ENCODE measurements around the gene ANP32B. TPM values are rescaled to one million over a fixed set of nuclear protein-coding genes. Genes with fewer than 3 reads are reported as not detected.

ANP32B gene
- total and polyA plus RNA-seq, 2 donors (not counting 1 experiment from before 2014, with no cell fraction given) = 17.6 to 138 TPM

- WGBS (ENCODE audit: insufficient coverage) = no CpG with 5 or more reads among the region's 1 CpG
- intact Hi-C loops (cut with micrococcal nuclease) = no loop called here
- Histone ChIP-seq H3K27ac (ENCODE audit: low read length in 2 of 2) (no peak overlapping the region), H3K9ac (ENCODE audit: low read length) (no peak overlapping the region), H3K4me1 (ENCODE audit: control insufficient read depth in 2 of 2, insufficient read depth in 2 of 2, low read length in 2 of 2) (no peaks in the 10 kb centered on the region), H3K27me3 (replicated peaks in 1 of 4; ENCODE audit: control extremely low read depth in 1 of 4, control insufficient read depth in 3 of 4, insufficient read depth in 4 of 4, low read length in 3 of 4) (no peaks in the 10 kb centered on the region), H4K20me1 (ENCODE audit: control insufficient read depth, insufficient read depth, low read length, poor library complexity, severe bottlenecking) (no peaks in the 10 kb centered on the region), H3K4me3 (ENCODE audit: control extremely low read depth in 1 of 5, extremely low read depth in 1 of 5, insufficient read depth in 1 of 5, low read depth in 2 of 5, low read length in 4 of 5) (no peak overlapping the region), H3K9me3 (ENCODE audit: control extremely low read depth in 1 of 3, control insufficient read depth in 2 of 3, insufficient read depth in 1 of 3, low read length in 2 of 3) (no peaks in the 10 kb centered on the region), H3K36me3 (replicated peaks in 1 of 2; ENCODE audit: control extremely low read depth in 1 of 2, control insufficient read depth in 1 of 2, extremely low read depth in 1 of 2, insufficient read depth in 2 of 2, low read length in 1 of 2) (peaks cover 0 to under 1% of the 10 kb centered on the region in 2 experiments), H3K4me2 (replicated peaks; ENCODE audit: low read depth, low read length, poor library complexity, severe bottlenecking) (no peak overlapping the region), H2AFZ (ENCODE audit: insufficient read depth, low read depth, low read length, poor library complexity, severe bottlenecking) (no peak overlapping the region), H3K79me2 (ENCODE audit: control insufficient read depth, insufficient read depth, low read length) (no peaks in the 10 kb centered on the region)
- Mint-ChIP-seq H3K4me1 (no peaks in the 10 kb centered on the region), H3K9me3 (ENCODE audit: insufficient read depth) (no peaks in the 10 kb centered on the region), H3K4me3 (no peak overlapping the region), H3K27ac (no peak overlapping the region), H3K27me3 (no peaks in the 10 kb centered on the region)
- ATAC-seq (ENCODE audit: low read depth) = no peak
- no peak for TF ChIP-seq CTCF (IDR thresholded peaks at IDR 0.05)
- TF ChIP-seq EZH2 (IDR thresholded peaks at IDR 0.05; ENCODE audit: borderline replicate concordance, insufficient read depth, low read depth, low read length, poor library complexity, severe bottlenecking) = no peak
- no peak for DNase-seq
- POLR2A ChIA-PET = no interaction called here
- CTCF ChIA-PET = interaction anchor here (0.7 to 1.2 kb wide), 2 partner anchors 9 to 101 kb away, joined by 3 read pairs; no protein-coding TSS in a partner anchor
Measured at GRCh38 chr9:98024702-98025101, 41.6 kb downstream of the ANP32B start.

- POLR2A ChIA-PET = no interaction called here
- peaks cover 10 to 14% of the 10 kb centered on the region in 2 donors for H3K4me1 ChIP-seq (ENCODE audit: control insufficient read depth in 2 of 2, insufficient read depth in 2 of 2, low read length in 2 of 2)
- no peak overlapping the region for H3K27ac ChIP-seq (ENCODE audit: low read length in 2 of 2)
- H3K4me2 ChIP-seq (replicated peaks; ENCODE audit: low read depth, low read length, poor library complexity, severe bottlenecking) = no peak overlapping the region
- DNase-seq = no peak
- CTCF ChIA-PET = interaction anchor here (1.3 to 4.4 kb wide), 3 partner anchors 10 to 108 kb away, joined by 3 to 45 read pairs (median 4); partner anchors contain the start of gene TRMO
- H3K4me3 ChIP-seq (ENCODE audit: control extremely low read depth in 1 of 5, extremely low read depth in 1 of 5, insufficient read depth in 1 of 5, low read depth in 2 of 5, low read length in 4 of 5) = no peak overlapping the region
- H4K20me1 ChIP-seq (ENCODE audit: control insufficient read depth, insufficient read depth, low read length, poor library complexity, severe bottlenecking) = no peaks in the 10 kb centered on the region
- H3K9ac ChIP-seq (ENCODE audit: low read length) = no peak overlapping the region
- no peak overlapping the region for H2AFZ ChIP-seq (ENCODE audit: insufficient read depth, low read depth, low read length, poor library complexity, severe bottlenecking)
- H3K27me3 Mint-ChIP-seq = no peaks in the 10 kb centered on the region
- intact Hi-C loops (cut with micrococcal nuclease) = no loop called here
- no peak for TF ChIP-seq EZH2 (IDR thresholded peaks at IDR 0.05; ENCODE audit: borderline replicate concordance, insufficient read depth, low read depth, low read length, poor library complexity, severe bottlenecking)
- TF ChIP-seq CTCF (IDR thresholded peaks at IDR 0.05) = no peak
- H3K27me3 ChIP-seq (replicated peaks in 1 of 4; ENCODE audit: control extremely low read depth in 1 of 4, control insufficient read depth in 3 of 4, insufficient read depth in 4 of 4, low read length in 3 of 4) = no peaks in the 10 kb centered on the region
- H3K4me1 Mint-ChIP-seq = peaks cover 25% of the 10 kb centered on the region
- H3K9me3 ChIP-seq (ENCODE audit: control extremely low read depth in 1 of 3, control insufficient read depth in 2 of 3, insufficient read depth in 1 of 3, low read length in 2 of 3) = no peaks in the 10 kb centered on the region
- ATAC-seq (ENCODE audit: low read depth) = no peak
- H3K79me2 ChIP-seq (ENCODE audit: control insufficient read depth, insufficient read depth, low read length) = no peaks in the 10 kb centered on the region
- H3K9me3 Mint-ChIP-seq (ENCODE audit: insufficient read depth) = no peaks in the 10 kb centered on the region
- H3K4me3 Mint-ChIP-seq = no peak overlapping the region
- H3K27ac Mint-ChIP-seq = no peak overlapping the region
- H3K36me3 ChIP-seq (replicated peaks in 1 of 2; ENCODE audit: control extremely low read depth in 1 of 2, control insufficient read depth in 1 of 2, extremely low read depth in 1 of 2, insufficient read depth in 2 of 2, low read length in 1 of 2) = no peaks in the 10 kb centered on the region
Measured at GRCh38 chr9:98031169-98031568, 48.0 kb downstream of the ANP32B start.

All from B cell (primary cell).